Stomach (tissue), 4 donors: Measurements from ENCODE around the gene GPX8.

Experiments used
- EP300 ChIP-seq: sonication (generic); formaldehyde crosslinking; IDR thresholded peaks from one replicate; pipeline ENCODE4 v1.6.1; 2017; ENCODE audit warnings: antibody characterized with exemption
- POLR2A ChIP-seq, 4 donors: fragments of 450-650 bp; IDR thresholded peaks; one replicate each; pipeline ENCODE4 v1.6.1; 2016; ENCODE audit warnings: antibody characterized with exemption in 4 of 4, control low read depth in 2 of 4, mild to moderate bottlenecking in 1 of 4, moderate library complexity in 1 of 4
- POLR2AphosphoS5 ChIP-seq, 3 donors: sonication (generic); formaldehyde crosslinking; IDR thresholded peaks; one replicate each; pipeline ENCODE4 v1.6.1; 2016; ENCODE audit warnings: antibody characterized with exemption in 3 of 3
- TF ChIP-seq, protein P1 (sequence below), 7 experiments: fragments of 450-650 bp in 4 of 7; fragments of 200-600 bp in 3 of 7; sonication (generic) in 3 of 7; IDR thresholded peaks; one replicate each; pipeline ENCODE4 v1.5.1; 2016 to 2019; ENCODE audit warnings: antibody characterized with exemption in 7 of 7, control low read depth in 2 of 7, mild to moderate bottlenecking in 1 of 7

DNA sequence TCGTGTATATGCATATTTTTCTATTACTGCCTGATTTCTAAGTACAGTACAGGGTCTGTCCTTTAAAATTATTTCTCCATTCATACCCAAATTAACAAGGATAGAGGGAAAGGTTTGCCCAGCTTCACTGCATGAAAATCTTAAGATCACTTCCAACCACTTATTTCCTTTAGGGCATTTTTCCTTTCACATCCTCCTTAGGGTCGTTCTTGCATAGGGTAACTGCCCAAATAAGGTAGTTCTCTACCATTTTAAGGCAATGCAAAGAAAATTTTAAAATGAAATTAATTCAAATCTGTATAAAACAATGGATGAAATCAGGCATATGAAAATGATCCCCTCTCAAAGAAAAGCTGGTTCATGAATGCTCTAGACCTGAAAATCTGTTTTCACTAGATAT lies 17.1 kb downstream of the GPX8 start:
- TF ChIP-seq, protein P1, sequence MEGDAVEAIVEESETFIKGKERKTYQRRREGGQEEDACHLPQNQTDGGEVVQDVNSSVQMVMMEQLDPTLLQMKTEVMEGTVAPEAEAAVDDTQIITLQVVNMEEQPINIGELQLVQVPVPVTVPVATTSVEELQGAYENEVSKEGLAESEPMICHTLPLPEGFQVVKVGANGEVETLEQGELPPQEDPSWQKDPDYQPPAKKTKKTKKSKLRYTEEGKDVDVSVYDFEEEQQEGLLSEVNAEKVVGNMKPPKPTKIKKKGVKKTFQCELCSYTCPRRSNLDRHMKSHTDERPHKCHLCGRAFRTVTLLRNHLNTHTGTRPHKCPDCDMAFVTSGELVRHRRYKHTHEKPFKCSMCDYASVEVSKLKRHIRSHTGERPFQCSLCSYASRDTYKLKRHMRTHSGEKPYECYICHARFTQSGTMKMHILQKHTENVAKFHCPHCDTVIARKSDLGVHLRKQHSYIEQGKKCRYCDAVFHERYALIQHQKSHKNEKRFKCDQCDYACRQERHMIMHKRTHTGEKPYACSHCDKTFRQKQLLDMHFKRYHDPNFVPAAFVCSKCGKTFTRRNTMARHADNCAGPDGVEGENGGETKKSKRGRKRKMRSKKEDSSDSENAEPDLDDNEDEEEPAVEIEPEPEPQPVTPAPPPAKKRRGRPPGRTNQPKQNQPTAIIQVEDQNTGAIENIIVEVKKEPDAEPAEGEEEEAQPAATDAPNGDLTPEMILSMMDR (IDR thresholded peaks at IDR 0.05) = no peak
- TF ChIP-seq POLR2A (IDR thresholded peaks at IDR 0.05) = no peak
- no peak for TF ChIP-seq POLR2AphosphoS5 (IDR thresholded peaks at IDR 0.05)
- TF ChIP-seq EP300 = no peak
